ENCODE results near the gene IGF2BP2.
"Not testable (repeated sequence)": the region's sequence is repeated elsewhere in the genome, so short reads cannot be mapped to it uniquely, and the experiment has no call there.

IGF2BP2 gene

GRCh38 chr3:185778094-185778493, 46.7 kb downstream of the IGF2BP2 start:
- Histone ChIP-seq H3K4me2 (ENCODE audit: low read depth, low read length) (no peak overlapping the region), H3K4me1 (ENCODE audit: low read length) (0 out of 2 replicates have a peak, but pooled peaks cover 7% of the 10 kb centered on the region), H2AFZ (ENCODE audit: low read length) (no peak overlapping the region), H3K27ac (ENCODE audit: low read length) (no peak overlapping the region), H3K4me3 (ENCODE audit: low read length) (no peak overlapping the region), H3K9me2 (replicated peaks; ENCODE audit: insufficient read depth, low read length) (no peaks in the 10 kb centered on the region), H4K20me1 (ENCODE audit: insufficient read depth, low read length) (no peaks in the 10 kb centered on the region), H3K36me3 (replicated peaks; ENCODE audit: insufficient read depth, low read length) (no peaks in the 10 kb centered on the region), H3K79me2 (ENCODE audit: low read length) (no peaks in the 10 kb centered on the region), H3K9me3 (replicated peaks; ENCODE audit: insufficient read depth, low read length) (no peaks in the 10 kb centered on the region), H3K9ac (ENCODE audit: low read length) (no peak overlapping the region), H3F3A (ENCODE audit: insufficient read depth, low read length) (no peaks in the 10 kb centered on the region), H3K27me3 (replicated peaks; ENCODE audit: insufficient read depth, low read length) (no peaks in the 10 kb centered on the region)
- TF ChIP-seq EZH2phosphoT487 (IDR thresholded peaks at IDR 0.05; ENCODE audit: low read length) (no peak), CTCF (IDR thresholded peaks at IDR 0.05; ENCODE audit: low read length) (no peak), EZH2 (optimal IDR thresholded peaks at IDR 0.05; ENCODE audit: low read depth, low read length) (no peak)
- no peak for DNase-seq

GRCh38 chr3:185770109-185770508, 54.7 kb downstream of the IGF2BP2 start:
- H3K9me3 ChIP-seq (replicated peaks; ENCODE audit: insufficient read depth, low read length) = no peaks in the 10 kb centered on the region
- TF ChIP-seq EZH2phosphoT487 (IDR thresholded peaks at IDR 0.05; ENCODE audit: low read length) = no peak
- H3K27ac ChIP-seq (ENCODE audit: low read length) = no peak overlapping the region
- DNase-seq = no peak
- H4K20me1 ChIP-seq (ENCODE audit: insufficient read depth, low read length) = no peaks in the 10 kb centered on the region
- 0 out of 2 replicates have a peak, but pooled peaks cover 5% of the 10 kb centered on the region for H3F3A ChIP-seq (ENCODE audit: insufficient read depth, low read length)
- no peak overlapping the region for H3K9ac ChIP-seq (ENCODE audit: low read length)
- H2AFZ ChIP-seq (ENCODE audit: low read length) = no peak overlapping the region
- no peaks in the 10 kb centered on the region for H3K27me3 ChIP-seq (replicated peaks; ENCODE audit: insufficient read depth, low read length)
- no peak overlapping the region for H3K4me3 ChIP-seq (ENCODE audit: low read length)
- H3K36me3 ChIP-seq (replicated peaks; ENCODE audit: insufficient read depth, low read length) = no peaks in the 10 kb centered on the region
- H3K9me2 ChIP-seq (replicated peaks; ENCODE audit: insufficient read depth, low read length) = no peaks in the 10 kb centered on the region
- H3K4me2 ChIP-seq (ENCODE audit: low read depth, low read length) = no peak overlapping the region
- peaks cover 14% of the 10 kb centered on the region for H3K4me1 ChIP-seq (ENCODE audit: low read length)
- H3K79me2 ChIP-seq (ENCODE audit: low read length) = peaks cover 13% of the 10 kb centered on the region

GRCh38 chr3:185768578-185768982, 56.3 kb downstream of the IGF2BP2 start:
- H3K4me3 ChIP-seq (ENCODE audit: low read length); H4K20me1 ChIP-seq (ENCODE audit: insufficient read depth, low read length); H3K36me3 ChIP-seq (replicated peaks; ENCODE audit: insufficient read depth, low read length); H3F3A ChIP-seq (ENCODE audit: insufficient read depth, low read length); H3K9ac ChIP-seq (ENCODE audit: low read length); H3K27me3 ChIP-seq (replicated peaks; ENCODE audit: insufficient read depth, low read length); H3K9me3 ChIP-seq (replicated peaks; ENCODE audit: insufficient read depth, low read length); H3K9me2 ChIP-seq (replicated peaks; ENCODE audit: insufficient read depth, low read length); H3K27ac ChIP-seq (ENCODE audit: low read length): not testable (repeated sequence)
- peaks cover 13% of the 10 kb centered on the region for H3K79me2 ChIP-seq (ENCODE audit: low read length)
- DNase-seq = peak; percentile 78
- H3K4me2 ChIP-seq (ENCODE audit: low read depth, low read length) = peak overlapping the region; percentile 34; the same call in 1 of the 2 replicates
- H2AFZ ChIP-seq (ENCODE audit: low read length) = peak overlapping the region; percentile 24
- peak; percentile 75 for TF ChIP-seq CTCF (IDR thresholded peaks at IDR 0.05; ENCODE audit: low read length)
- peaks cover 14% of the 10 kb centered on the region for H3K4me1 ChIP-seq (ENCODE audit: low read length)

GRCh38 chr3:185767002-185767688, 57.7 kb downstream of the IGF2BP2 start:
- Histone ChIP-seq H3K79me2 (ENCODE audit: low read length) (peaks cover 13% of the 10 kb centered on the region), H3K4me2 (ENCODE audit: low read depth, low read length) (peak overlapping the region; percentile 69), H3K4me3 (ENCODE audit: low read length) (peak overlapping the region; percentile 25; the same call in 1 of the 2 replicates), H4K20me1 (ENCODE audit: insufficient read depth, low read length) (no peaks in the 10 kb centered on the region), H3K9me3 (replicated peaks; ENCODE audit: insufficient read depth, low read length) (no peaks in the 10 kb centered on the region), H2AFZ (ENCODE audit: low read length) (peak overlapping the region; percentile 43), H3K9ac (ENCODE audit: low read length) (peak overlapping the region; percentile 2; the same call in 1 of the 2 replicates), H3F3A (ENCODE audit: insufficient read depth, low read length) (0 out of 2 replicates have a peak, but pooled peaks cover 5% of the 10 kb centered on the region), H3K27ac (ENCODE audit: low read length) (peak overlapping the region; percentile 3; the same call in 1 of the 2 replicates), H3K9me2 (replicated peaks; ENCODE audit: insufficient read depth, low read length) (no peaks in the 10 kb centered on the region), H3K27me3 (replicated peaks; ENCODE audit: insufficient read depth, low read length) (no peaks in the 10 kb centered on the region), H3K36me3 (replicated peaks; ENCODE audit: insufficient read depth, low read length) (no peaks in the 10 kb centered on the region), H3K4me1 (ENCODE audit: low read length) (peaks cover 14% of the 10 kb centered on the region)
- DNase-seq = peak; percentile 47
- TF ChIP-seq CTCF (IDR thresholded peaks at IDR 0.05; ENCODE audit: low read length) = no peak; the same call in 1 of the 2 replicates
- TF ChIP-seq EZH2phosphoT487 (IDR thresholded peaks at IDR 0.05; ENCODE audit: low read length) = no peak
- no peak for TF ChIP-seq EZH2 (optimal IDR thresholded peaks at IDR 0.05; ENCODE audit: low read depth, low read length)

Data from MM.1S (cell line).